ENCODE measurements around the gene FLRT3.

The FLRT3 gene

DNA sequence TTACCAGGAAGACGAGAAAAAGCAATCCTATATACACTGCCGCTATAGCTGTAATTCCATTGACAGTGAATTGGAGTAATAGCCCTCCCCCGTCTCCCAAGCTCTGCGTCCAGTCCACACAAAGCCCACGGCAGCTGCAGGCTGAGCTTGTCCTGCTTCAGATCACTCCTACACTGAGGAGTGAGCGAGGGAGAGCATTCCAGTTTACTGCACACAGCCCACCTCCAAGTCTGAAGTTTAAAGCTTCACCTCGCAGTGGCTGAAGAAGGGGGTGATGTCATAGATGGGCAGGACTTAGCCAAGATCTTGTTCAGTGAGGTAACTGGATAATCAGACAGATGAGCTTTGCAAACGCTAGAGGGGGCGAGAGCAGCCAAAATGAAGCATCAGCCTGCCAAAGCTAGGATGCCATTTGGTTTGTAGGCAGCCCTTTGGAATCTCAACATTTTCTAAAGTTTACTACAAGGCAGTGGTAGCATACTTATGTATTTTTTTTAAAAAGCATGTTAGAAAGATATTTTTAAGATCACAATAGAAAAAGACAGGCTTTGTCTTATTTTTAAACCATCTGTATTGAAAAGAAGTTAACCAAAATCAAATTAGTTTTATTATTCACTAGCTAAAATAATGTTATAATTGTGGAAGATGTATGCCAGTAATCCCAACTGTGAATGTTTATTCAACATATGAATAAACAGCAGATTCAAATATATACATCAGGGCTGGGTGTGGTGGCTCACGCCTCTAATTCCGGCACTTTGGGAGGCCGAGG is at the start of gene FLRT3:
FLRT3 (minus strand) TSS at position 213 of the 772 bp plus-strand sequence. CDS start 10,106 bp downstream, outside the sequence.
- peak; percentile 79 for DNase-seq

DNA sequence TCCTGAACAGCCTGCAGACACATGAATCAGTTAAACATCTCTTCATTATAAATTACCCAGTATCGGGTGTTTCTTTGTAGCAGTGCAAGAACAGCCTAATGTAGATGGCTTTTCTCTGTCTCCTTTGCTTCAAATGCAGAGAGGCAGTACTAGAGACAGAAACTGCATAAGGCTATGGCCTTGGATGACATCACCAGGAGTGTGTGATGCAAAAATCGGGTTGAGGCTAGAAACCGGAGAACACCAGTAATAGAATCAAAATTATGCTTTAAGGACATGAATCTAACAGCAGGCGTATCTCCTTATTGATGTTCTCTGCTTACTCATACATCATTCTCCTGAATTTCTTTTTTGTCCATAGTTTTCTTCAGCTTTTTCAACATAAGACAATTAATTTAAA is 49.3 kb upstream of the FLRT3 start:
- no peak for DNase-seq

DNA sequence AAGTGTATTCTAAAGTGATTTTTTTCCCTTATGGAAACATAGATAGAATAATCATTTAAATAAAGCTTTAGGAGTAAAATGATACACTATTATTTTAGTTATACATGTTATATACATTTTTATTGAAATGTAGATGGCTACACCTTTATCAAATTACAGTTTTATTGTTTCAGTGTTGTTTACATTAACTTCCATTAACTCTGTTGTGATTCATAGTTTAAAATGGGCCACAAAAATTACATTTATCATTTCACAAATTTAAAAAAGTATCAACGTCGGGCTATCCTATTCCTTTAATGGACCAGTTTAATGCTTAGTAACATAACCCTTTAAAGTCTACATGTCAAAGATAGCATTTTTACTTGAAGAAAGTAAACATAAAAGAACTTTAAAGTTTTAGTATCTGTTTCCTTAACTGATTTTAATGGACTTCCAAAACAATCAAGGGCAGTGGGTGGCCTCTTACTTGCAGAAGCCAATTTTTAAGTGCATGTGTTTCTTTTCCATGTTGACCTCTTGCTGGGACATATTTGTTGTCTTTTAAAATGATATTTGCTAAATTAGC is 47.8 kb upstream of the FLRT3 start:
- DNase-seq: no peak

DNA sequence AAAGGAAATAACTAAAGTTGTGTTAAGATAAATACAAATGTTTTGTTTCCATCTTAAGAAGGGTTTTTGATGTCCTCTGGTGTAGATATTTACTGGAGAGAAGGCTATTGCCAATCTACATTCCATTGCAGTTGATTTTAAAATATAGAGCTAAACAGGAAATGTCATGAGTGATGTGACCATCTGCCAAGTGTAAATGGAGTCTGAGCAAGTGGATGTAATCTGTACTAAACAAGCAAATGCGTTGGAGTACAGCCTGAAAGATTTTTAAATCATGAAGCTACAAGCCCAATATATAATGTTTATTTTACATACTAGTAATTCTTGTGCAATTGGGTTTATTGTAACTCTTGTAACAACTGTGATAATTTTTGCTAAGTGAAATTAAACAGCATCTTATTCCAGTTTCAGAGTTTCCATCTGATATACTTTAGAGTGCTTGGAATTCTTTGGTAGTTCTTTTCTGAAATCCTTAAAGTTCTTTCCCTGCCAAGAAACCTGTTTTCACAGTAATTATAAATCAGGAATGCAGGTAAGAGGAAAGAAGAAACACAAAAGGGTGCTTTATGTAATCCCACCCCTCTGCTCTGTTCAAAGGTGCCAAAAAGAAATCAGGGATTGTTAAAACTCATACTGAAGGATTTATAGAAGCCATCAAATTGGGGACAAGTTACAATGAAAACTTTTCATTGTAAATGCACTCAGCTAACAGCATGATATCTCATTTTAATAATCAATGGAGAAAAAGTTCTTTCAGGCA is 47.2 kb upstream of the FLRT3 start:
- peak; percentile 31 for DNase-seq

DNA sequence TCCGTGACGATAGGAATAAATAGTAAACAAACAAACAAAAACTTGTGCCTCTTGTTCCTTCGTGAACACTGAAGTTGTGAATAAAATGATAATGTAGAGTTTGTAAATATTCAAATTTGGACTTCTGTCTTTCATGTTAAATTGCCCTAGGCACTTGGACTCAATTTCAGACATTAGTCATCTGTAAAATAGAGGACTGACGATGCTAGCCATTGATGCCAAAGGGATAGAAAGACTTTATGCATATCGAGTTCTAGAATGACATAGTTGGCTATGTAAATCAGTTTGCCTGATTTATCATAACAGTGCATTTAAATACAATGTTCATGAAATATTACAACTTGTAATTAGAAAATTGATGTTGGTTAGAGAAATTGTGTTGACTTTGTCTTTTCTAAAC is 45.9 kb upstream of the FLRT3 start:
- DNase-seq: no peak

DNA sequence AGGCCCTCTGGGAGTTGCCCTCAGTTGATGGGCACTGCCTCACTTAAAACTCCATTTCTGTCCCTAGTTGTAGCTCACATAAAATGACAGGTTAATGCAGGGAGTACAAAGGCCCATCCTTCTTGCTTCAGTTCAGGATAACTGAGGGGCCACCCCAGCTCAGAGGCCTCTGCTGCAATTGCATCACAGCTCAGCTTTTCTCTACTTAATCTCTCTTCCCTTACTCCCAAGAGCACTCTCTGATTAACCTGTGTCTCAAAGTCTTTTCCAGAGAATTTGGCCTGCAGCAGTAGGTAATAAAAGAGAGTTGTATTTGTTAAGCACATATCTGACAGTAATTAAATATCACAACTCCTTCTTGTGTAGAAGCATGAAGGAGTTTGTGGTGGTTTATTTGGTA is 40.9 kb upstream of the FLRT3 start:
- no peak for DNase-seq

DNA sequence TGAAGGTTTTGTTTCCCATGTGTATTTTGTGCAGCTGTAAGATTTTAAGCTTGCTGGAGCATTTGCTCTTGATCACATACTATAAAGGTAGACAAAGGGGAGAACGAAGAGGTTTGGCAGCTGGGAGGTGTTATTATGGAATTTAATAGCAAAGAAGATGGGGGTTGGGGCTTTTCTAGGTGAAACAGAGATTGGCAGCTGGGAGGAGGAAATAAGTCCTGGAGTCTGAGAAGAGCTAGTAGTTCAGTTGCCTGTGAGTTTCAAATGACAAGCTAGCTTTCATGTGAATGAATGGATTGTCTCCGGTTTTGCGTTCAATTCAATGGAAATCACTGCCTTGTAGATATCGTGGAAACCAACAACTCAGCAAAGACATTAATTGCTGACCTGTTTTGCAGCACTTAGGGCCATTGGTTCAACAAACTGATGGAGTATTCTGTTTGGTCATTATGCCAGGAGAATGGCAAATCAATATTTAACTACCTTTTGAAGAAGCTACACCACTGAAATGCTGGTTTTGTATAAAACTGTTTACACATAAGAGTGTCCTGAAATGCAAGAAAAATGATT is 38.1 kb upstream of the FLRT3 start:
- DNase-seq: peak; percentile 59

DNA sequence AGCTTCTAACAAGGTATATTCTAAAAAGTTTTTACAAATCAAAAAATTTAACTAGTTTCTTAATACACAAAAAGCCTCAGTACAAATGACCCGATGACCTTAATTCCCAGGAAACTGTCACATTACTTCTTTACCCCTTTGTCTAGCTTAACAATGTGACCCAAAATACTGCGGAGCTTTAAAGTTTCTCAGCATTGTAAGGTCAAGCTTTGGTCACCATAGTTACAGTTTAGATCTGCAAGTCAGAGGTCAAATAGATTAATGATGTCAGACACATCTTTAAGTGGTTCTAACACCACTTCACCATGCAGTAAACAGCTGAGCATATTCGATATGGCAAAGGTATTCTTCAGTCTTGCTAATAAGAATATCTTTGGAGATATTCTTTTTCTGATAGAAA is 36.8 kb upstream of the FLRT3 start:
- no peak for DNase-seq

DNA sequence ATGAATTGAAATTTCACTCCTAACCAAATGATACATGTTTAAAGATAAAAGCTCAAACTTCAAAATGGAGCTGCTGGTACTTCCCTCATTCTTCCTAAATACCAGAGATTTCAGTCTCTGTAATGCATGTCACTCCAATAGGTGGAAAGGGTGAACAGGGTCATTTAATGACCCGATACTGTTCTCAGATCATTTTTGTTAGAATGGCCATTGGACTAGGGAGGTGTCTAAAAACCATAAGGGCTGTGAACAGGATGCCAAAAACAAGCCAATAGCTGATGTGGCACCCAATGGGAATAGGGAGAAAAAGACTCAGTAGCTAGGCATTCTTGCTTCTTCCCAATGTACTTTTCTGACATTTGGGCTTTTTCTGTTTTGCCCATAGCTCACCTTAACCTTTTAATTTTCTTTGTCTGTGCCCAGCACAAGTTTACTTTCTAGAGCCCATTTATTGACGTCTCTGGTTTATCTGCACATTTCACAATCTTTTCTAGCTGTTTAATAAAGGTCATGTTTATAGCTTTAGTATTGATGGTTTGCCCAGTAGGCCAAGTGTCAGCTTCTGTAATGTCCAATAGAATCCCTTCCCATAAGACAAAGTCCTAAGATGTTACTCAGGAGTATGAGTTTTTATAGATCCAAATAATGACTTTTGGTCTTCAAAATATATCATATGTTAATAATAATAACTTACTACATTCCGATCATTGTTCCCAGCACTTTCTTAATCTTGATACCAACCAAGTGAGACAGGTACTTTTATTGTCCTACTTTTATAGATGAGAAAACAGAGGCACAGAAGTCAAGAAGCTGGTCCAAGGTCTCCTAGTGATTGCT is 24.3 kb upstream of the FLRT3 start:
- no peak for DNase-seq

DNA sequence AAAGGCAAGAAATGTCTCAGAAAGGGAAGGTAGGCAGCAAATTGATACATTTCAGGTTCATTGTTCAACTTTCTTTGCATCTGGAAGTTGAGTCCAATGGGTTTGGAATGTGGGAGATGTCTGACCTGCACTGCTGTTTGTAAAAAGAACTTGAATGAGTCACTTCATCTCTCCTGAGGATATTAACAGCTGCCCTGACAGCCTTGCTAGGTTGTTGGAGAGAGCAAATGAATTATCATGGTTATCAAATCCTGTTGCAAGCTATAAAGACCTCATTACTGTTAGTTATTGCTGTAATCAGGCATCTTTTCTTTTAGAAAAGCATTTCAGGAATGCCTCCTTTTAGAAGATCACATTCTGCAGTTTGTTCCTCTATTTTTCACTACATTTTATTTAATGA is 23.0 kb upstream of the FLRT3 start:
- DNase-seq: no peak

DNA sequence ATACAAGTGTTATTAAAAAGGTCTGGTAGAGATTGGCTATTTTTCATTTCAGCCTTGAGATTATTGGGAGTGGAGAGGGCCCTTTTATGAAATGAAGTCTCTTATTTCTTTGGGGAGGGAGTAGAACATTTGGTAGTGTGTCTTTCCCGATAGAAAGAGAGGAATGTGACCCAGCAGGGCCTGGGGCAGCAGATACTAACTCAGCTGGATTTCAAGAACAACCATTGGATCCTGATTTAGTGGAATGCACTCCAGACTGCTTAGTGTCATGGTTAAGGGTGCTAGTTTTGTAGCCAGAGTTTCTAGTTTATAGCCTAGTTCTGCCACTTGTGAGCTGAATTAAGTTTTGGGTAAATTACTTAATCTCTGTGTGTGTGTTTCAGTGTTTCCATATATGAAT is 18.4 kb upstream of the FLRT3 start:
- DNase-seq: no peak

DNA sequence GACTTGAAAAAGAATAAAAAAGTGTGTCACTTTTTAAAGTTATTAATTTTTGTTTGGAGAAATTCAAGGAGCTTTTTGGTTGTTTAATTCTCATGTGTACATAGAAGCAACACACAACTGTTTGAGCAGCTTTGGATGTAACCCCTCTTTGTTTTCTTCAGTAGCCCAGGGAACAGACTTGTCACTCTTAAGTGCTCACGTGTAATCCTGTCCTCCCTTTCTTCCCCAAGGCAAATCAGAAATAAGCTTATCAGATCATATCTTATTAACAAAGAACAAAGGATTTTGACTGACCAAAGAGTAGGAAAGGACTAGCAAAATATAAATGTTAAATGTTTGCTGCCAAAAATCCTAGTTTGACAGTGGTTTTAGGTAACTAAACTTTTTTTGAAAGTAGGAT is 7.3 kb upstream of the FLRT3 start:
- no peak for DNase-seq

DNA sequence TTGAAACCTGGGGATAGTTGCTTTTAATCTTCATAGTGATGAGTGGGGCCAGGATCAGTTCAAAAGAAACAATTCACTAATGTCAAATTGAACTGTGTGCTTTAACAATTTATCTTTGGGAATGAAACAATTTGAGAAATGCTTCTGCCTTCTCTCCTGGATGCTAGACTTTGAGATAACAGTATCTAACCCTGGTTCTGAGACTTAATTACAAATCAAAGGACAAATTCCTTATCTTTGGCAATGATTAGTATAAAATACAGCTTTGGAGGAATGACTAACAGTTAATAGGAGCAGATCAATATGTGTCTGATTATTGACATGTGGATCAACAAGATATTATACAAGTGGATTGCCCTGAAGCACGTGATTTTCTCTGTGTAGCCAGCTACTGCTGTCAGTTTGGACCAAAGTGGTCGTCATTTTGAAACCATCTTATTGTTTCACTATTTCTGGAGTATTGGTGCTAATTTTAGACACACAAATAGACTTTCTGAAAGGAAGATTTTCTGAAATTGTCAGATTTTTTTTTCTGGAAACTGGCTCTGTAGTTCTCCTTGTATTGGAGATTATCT is 6.2 kb upstream of the FLRT3 start:
- DNase-seq: no peak

DNA sequence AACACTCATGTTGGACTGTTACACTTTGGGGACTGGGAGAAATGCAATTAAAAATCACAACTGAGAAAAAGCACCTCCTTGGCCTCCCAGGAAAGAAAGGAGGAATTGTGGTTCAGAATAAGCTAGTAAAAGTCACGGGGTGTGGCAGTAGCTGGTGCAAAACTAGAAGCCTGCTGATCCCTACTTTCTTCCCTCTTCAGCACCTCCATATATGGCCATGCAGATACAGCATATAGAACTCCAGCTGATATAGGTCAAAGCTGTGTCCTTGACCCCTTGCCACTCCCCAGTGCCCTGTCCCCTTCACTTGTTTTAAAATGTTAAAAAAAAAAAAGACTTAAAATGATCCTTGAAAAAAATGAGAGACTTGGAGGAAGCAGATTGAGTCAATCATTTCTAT is 5.5 kb upstream of the FLRT3 start:
- no peak for DNase-seq

DNA sequence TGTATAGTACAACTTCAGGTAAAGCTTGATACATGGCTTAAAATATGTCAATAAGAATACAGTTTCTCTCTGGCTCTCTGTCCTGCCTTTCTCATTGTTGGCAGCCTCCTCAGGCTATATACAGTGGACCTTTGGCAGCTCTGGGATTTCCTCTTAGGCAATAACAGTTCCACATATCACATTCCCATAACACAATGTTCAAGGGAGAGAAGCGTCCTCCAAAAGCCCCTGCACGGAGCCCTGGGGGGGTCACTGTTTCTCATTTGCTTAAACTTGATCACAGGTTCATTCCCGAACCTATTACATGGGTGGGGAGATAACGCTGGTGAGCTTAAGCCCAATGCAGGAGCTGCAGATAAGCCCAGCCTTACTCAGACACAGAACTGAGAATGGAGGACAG is 4.4 kb upstream of the FLRT3 start:
- DNase-seq: no peak

DNA sequence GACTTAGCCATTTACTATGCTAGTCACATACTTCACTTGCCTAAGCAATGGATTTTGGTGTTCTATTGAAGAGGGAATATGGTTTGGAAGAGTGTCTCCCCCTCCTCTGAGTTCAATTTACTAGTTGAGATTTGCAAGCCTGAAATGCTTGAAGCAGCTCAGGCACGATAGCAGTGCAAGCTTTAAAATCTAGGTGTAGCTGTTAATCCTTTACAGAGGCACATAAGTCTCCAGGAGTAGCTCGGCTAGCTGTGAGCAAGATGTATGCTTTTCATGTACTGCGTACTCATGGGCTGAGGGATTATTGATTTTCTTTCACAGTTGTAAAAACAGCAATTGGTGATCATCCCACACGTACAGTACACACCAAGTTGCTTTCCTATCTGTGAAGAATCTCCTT is 726 bp downstream of the FLRT3 start:
- DNase-seq: no peak

DNA sequence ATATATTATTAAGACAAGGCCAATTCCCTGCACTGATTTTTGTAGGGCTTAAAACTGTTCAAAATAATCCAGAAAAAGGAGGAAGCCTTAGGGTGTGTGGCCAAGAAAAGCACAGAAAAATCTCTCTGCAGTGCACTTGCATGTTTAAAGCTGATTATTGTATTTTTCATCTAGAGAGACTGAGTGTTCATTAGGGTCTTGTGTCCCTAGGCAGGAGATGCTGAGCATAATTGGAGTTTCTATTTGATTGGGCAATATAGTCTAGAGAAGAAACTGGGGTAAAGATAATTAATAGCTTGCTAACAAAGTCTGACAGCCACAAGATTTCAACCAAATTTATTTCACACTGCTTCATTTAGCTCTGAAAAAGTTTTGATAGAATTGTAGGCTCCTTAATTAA is 2.4 kb downstream of the FLRT3 start:
- no peak for DNase-seq

DNA sequence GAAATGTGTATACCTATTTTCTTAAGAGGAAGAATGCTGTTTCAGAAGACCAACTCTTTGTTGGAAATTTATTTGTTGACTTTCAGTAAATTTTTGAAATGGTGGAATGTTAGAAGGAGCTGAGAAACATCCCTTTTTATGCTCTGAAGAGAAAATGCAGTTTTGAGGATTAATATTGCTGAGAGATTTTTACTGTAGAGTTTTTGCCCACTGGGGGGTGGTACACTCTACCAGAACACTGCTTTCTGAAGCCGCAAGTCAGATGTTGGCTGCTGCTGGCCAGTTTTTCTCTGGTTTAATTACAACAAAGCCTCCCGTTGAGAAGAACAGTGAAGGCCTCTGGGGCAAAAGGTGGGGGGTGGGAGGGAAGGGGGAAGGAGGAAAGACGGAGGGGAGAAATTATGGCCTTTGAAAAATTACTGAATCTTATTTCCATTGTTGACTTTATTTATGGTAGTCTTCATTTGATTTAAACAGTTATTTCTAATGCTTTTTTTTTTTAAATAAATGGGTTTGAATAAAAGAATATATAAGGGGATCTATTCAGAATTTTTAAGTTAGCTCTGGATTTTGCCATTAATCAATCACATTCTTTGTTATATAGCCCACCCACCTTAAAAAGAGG is 3.0 kb downstream of the FLRT3 start:
- peak; percentile 11 for DNase-seq

DNA sequence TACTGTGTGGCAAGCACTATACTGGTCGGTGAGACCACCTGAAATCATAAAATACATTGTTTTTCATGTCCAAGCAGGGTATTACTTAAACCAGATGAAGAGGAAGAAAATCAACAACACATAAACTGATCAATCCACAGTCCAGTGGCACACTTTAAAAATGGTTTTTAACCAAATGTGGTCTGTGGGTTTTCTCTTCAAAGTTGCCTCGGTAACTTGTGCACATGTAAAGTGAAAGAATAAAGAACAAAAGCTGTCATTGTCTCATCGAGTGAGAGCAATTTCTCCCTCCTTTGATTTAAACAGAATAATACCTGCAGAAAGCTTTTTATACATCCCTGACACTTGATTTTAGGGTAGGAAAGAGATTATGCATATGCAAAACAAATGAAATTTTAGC is 3.7 kb downstream of the FLRT3 start:
- no peak for DNase-seq

DNA sequence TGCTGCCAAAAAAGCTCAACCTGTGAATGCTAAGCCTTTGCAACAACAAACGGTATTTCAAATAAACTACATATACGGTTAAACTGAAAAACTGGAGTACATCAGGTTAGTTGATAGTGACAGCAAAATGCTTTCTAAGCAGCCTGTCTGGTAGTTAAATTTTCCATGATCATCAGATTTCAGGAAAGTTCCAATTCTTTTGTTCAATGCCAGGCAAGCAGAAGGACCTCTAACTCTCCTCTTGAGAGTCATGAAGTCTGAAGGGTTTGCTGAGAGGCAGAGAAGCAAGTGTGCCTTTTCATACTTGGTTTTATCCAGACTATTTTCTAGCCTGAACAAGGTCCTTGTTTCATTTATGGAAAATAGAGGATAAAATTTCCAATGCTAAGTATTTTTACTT is 4.5 kb downstream of the FLRT3 start:
- no peak for DNase-seq

DNA sequence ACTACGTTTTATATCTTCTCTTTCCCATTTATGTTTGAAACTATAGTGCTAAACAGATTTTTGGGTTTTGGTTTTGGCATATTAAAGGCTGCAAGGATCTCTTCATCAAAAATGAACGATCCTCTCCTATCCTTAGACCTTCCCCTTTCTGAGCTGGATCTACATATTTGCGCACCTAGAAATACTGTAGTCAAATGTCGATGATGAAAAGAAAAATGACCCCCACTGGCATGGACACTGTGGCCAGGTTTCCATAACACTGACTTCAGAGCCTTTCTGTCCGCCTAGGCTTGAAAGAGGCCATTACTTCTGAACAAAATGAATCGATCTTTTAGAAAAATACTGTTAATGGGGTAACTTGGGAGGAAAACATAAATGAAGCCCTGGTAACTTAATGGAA is 5.8 kb downstream of the FLRT3 start:
- DNase-seq: no peak

DNA sequence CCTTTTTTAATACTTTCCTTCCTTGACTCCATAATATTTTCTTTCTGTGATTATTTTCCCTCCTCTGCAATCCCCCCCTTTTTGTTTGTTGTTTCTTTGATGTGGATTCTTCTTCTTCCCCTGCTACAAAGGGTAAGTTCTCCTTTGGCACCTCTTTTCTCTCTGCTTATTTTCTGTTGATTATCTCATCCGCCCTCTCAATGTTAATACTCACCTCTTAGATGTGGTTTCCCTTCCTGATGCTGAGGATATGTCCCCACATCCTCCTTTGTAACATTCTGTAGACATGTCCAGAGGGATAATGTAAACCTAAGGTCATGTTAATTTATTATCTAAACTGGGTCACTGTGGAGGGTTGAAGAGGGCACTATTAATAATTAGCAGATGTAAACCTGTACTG is 17.7 kb downstream of the FLRT3 start:
- no peak for DNase-seq
